Gastroesophageal sphincter (tissue), 3 donors: ENCODE results near the gene CHST8.

Source experiments
- POLR2A ChIP-seq, 2 donors: fragments of 450-650 bp; IDR thresholded peaks; one replicate each; pipeline ENCODE4 v1.6.1; 2017; ENCODE audit warnings: antibody characterized with exemption in 2 of 2, mild to moderate bottlenecking in 2 of 2, moderate library complexity in 1 of 2
- POLR2AphosphoS5 ChIP-seq: sonication (generic); formaldehyde crosslinking; IDR thresholded peaks from one replicate; pipeline ENCODE4 v1.6.1; 2017; ENCODE audit warnings: antibody characterized with exemption
- TF ChIP-seq, protein P1 (sequence below), 4 experiments: fragments of 200-600 bp in 2 of 4; fragments of 450-650 bp in 2 of 4; sonication (generic) in 1 of 4; IDR thresholded peaks; one replicate each; pipeline ENCODE4 v1.5.1; 2017 to 2019; ENCODE audit warnings: antibody characterized with exemption in 4 of 4, mild to moderate bottlenecking in 2 of 4, moderate library complexity in 2 of 4

DNA sequence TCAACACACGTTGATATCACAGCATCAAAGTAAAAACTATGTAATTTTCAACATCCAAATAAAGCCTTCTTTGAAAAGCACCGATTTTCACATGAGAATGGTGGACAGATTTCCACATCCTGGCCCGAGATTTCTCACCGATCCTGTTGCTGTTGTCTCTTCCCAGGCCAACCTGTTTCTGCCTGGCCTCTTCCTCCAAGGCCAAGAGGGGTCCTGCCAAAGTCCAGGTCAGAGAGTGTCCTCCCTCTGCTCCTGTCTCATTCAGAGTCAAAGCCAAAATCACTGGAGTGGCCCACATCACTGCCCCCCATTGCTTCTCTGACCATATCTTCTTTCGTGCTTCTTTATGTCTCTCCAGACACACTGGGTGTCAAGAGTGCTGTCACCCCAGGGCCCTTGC, 49.5 kb downstream of the CHST8 start:
- TF ChIP-seq POLR2A (IDR thresholded peaks at IDR 0.05): no peak
- TF ChIP-seq, protein P1, sequence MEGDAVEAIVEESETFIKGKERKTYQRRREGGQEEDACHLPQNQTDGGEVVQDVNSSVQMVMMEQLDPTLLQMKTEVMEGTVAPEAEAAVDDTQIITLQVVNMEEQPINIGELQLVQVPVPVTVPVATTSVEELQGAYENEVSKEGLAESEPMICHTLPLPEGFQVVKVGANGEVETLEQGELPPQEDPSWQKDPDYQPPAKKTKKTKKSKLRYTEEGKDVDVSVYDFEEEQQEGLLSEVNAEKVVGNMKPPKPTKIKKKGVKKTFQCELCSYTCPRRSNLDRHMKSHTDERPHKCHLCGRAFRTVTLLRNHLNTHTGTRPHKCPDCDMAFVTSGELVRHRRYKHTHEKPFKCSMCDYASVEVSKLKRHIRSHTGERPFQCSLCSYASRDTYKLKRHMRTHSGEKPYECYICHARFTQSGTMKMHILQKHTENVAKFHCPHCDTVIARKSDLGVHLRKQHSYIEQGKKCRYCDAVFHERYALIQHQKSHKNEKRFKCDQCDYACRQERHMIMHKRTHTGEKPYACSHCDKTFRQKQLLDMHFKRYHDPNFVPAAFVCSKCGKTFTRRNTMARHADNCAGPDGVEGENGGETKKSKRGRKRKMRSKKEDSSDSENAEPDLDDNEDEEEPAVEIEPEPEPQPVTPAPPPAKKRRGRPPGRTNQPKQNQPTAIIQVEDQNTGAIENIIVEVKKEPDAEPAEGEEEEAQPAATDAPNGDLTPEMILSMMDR (IDR thresholded peaks at IDR 0.05): no peak
- no peak for TF ChIP-seq POLR2AphosphoS5
